Esophagus squamous epithelium (tissue), 5 donors: ENCODE results near the gene LCE3B. TPM values are rescaled to one million over a fixed set of nuclear protein-coding genes. Genes with fewer than 3 reads are reported as not detected.

Experiments used
- DNase-seq: peaks from one replicate; lab custom pipeline; 2025; lab: John Stamatoyannopoulos, UW
- H3K27ac ChIP-seq, 4 donors: fragments of 200-600 bp; sonication (generic); one replicate each; pipeline ENCODE4 v1.5.1; 2016 to 2019; ENCODE audit warnings: mild to moderate bottlenecking in 1 of 4
- H3K27me3 ChIP-seq, 4 donors: fragments of 200-600 bp; sonication (generic); 1 replicate in 3 of 4; 2 replicates in 1 of 4; pipeline versions ENCODE4 v1.5.1 to v1.6.0; 2017 to 2021; ENCODE audit warnings: antibody characterized with exemption in 1 of 4
- H3K36me3 ChIP-seq, 3 donors: fragments of 200-600 bp; sonication (generic); one replicate each; pipeline ENCODE4 v1.5.1; 2016 to 2019
- H3K4me1 ChIP-seq, 3 donors: fragments of 200-600 bp; sonication (generic); one replicate each; pipeline ENCODE4 v1.5.1; 2017 to 2019
- H3K4me3 ChIP-seq, 4 donors: fragments of 200-600 bp; sonication (generic); 1 replicate in 3 of 4; 2 replicates in 1 of 4; pipeline ENCODE4 v1.5.1; 2016 to 2019; ENCODE audit warnings: mild to moderate bottlenecking in 2 of 4, moderate library complexity in 1 of 4
- H3K9me3 ChIP-seq, 3 donors: fragments of 200-600 bp; sonication (generic); one replicate each; pipeline ENCODE4 v1.5.1; 2016 to 2019
- CTCF ChIP-seq, 6 experiments: fragments of 450-650 bp in 4 of 6; fragments of 200-600 bp in 2 of 6; sonication (generic) in 2 of 6; IDR thresholded peaks; one replicate each; pipeline ENCODE4 v1.5.1; 2016 to 2019; ENCODE audit warnings: antibody characterized with exemption in 6 of 6, mild to moderate bottlenecking in 4 of 6, moderate library complexity in 4 of 6
- POLR2A ChIP-seq, 4 donors: fragments of 450-650 bp; IDR thresholded peaks; one replicate each; pipeline ENCODE4 v1.6.1; 2017; ENCODE audit warnings: antibody characterized with exemption in 4 of 4, mild to moderate bottlenecking in 4 of 4, moderate library complexity in 3 of 4
- WGBS, 2 donors: methylation state at CpG; one replicate each; pipeline ENCODE4 v1.1.5; 2018; 5-methylcytosine and 5-hydroxymethylcytosine counted together
- intact Hi-C: fragments of 100-400 bp; cut with DNase I; formaldehyde crosslinking; loops from one replicate; pipeline ENCODE4 v1.15.0; 2022
- small RNA-seq, 4 donors: library from RNA; depleted of rRNA; stranded (forward); fragments of <200 nt; gene quantifications; one replicate each; pipeline ENCODE3, GENCODE V24; 2016
- total RNA-seq, 4 donors: library from RNA; depleted of rRNA; stranded (reverse); fragments of >200 nt; gene quantifications; one replicate each; pipeline ENCODE4 v1.1.0, GENCODE V29; 2016
- donor health status: DM: yes; HTN: yes; CAD: no.

The LCE3B gene
- total RNA-seq, 4 donors from 2014 or later: not detected

GRCh38 chr1:152656459-152656858 is 42.8 kb downstream of the LCE3B start:
- Histone ChIP-seq H3K27ac (no peak overlapping the region), H3K4me1 (no peaks in the 10 kb centered on the region), H3K36me3 (no peaks in the 10 kb centered on the region), H3K27me3 (no peaks in the 10 kb centered on the region), H3K9me3 (no peaks in the 10 kb centered on the region), H3K4me3 (no peak overlapping the region)
- TF ChIP-seq CTCF (IDR thresholded peaks at IDR 0.05) (no peak), POLR2A (IDR thresholded peaks at IDR 0.05) (no peak)
- 65 to 75% methylated on average over 1 to 2 of the region's 2 CpGs for WGBS, 2 donors
- intact Hi-C loops: loop anchor here (10.0 kb wide), 2 partner anchors 208 to 568 kb away; no protein-coding TSS in a partner anchor
- DNase-seq: no peak

GRCh38 chr1:152657677-152658076 is 44.1 kb downstream of the LCE3B start:
- Histone ChIP-seq H3K27ac (no peak overlapping the region), H3K36me3 (no peaks in the 10 kb centered on the region), H3K27me3 (no peaks in the 10 kb centered on the region), H3K4me1 (no peaks in the 10 kb centered on the region), H3K4me3 (no peak overlapping the region), H3K9me3 (no peaks in the 10 kb centered on the region)
- DNase-seq: no peak
- WGBS, 2 donors: 86 to 89% methylated on average over 4 of the region's 4 CpGs
- intact Hi-C loops: loop anchor here (10.0 kb wide), 2 partner anchors 207 to 567 kb away; no protein-coding TSS in a partner anchor
- no peak for TF ChIP-seq POLR2A (IDR thresholded peaks at IDR 0.05)
- no peak for TF ChIP-seq CTCF (IDR thresholded peaks at IDR 0.05)

GRCh38 chr1:152658649-152659048 is 45.0 kb downstream of the LCE3B start:
- no peak for TF ChIP-seq POLR2A (IDR thresholded peaks at IDR 0.05)
- TF ChIP-seq CTCF (IDR thresholded peaks at IDR 0.05): no peak
- WGBS, 2 donors: 97 to 100% methylated on average over 3 of the region's 3 CpGs
- Histone ChIP-seq H3K27ac (no peak overlapping the region), H3K27me3 (peaks cover 0 to 8% (median 0%) of the 10 kb centered on the region in 4 donors), H3K36me3 (no peaks in the 10 kb centered on the region), H3K4me1 (no peaks in the 10 kb centered on the region), H3K4me3 (no peak overlapping the region), H3K9me3 (no peaks in the 10 kb centered on the region)
- intact Hi-C loops: loop anchor here (10.0 kb wide), 2 partner anchors 206 to 566 kb away; no protein-coding TSS in a partner anchor
- no peak for DNase-seq

- Histone ChIP-seq H3K27me3 (peaks cover 0 to 21% (median 0%) of the 10 kb centered on the region in 4 donors), H3K4me1 (no peaks in the 10 kb centered on the region), H3K27ac (no peak within 1 kb of the TSS), H3K36me3 (no peaks in the 10 kb centered on the region), H3K9me3 (no peaks in the 10 kb centered on the region), H3K4me3 (no peak within 1 kb of the TSS)
- intact Hi-C loops: no loop called here
- no peak for DNase-seq
- TF ChIP-seq POLR2A (IDR thresholded peaks at IDR 0.05) (no peak), CTCF (IDR thresholded peaks at IDR 0.05) (no peak)
- WGBS, 2 donors: 67 to 80% methylated on average over 1 to 2 of the region's 3 CpGs
Observed at GRCh38 chr1:152663098-152663497, 49.5 kb downstream of the LCE3B start, which contains the start of gene LCE2D. LCE2D (plus strand) TSS chr1:152663380; CDS start chr1:152664106, 726 bp downstream.

Small RNA genes lying within 50 kb of the gene (small RNA-seq; reads per million reads assigned to genes)
- gene LCE3A: 0 reads per million in 4 donors
- gene LCE3B: 0 reads per million in 4 donors

Other genes with a start within 250 kb of the LCE3B start
- 1,000 to 10,000 TPM; 1,263 to 5,310 (median 2,301) TPM for gene CRNN, start 199.5 kb upstream of the LCE3B start, total RNA-seq
- 1 to 10 TPM in 1 of 4 donors, not detected in 3; 1.2 TPM for gene LCE5A, start 103.0 kb upstream of the LCE3B start, total RNA-seq
- gene CRCT1, start 99.3 kb upstream of the LCE3B start, total RNA-seq: 100 to 1,000 TPM in 3 of 4 donors, 10 to 100 TPM in 1; 87.9 to 720 (median 367) TPM
- gene LCE3E, start 47.0 kb upstream of the LCE3B start, total RNA-seq: 10 to 100 TPM in 1 of 4 donors, 1 to 10 TPM in 2, under 1 TPM in 1; 0.76 to 10.0 (median 2.4) TPM
- 10 to 100 TPM in 1 of 4 donors, not detected in 3; 19.2 TPM for gene LCE3D, start 33.3 kb upstream of the LCE3B start, total RNA-seq
- gene LCE3C, start 13.6 kb upstream of the LCE3B start, total RNA-seq: not detected
- gene LCE3A, start 9.3 kb downstream of the LCE3B start, total RNA-seq: not detected
- gene LCE2D, start 49.6 kb downstream of the LCE3B start, total RNA-seq: not detected
- gene LCE2C, start 61.5 kb downstream of the LCE3B start, total RNA-seq: not detected
- not detected for gene LCE2B, start 72.3 kb downstream of the LCE3B start, total RNA-seq
- gene LCE2A, start 84.5 kb downstream of the LCE3B start, total RNA-seq: not detected
- not detected for gene LCE4A, start 94.3 kb downstream of the LCE3B start, total RNA-seq
- gene KPRP, start 144.2 kb downstream of the LCE3B start, total RNA-seq: 1 to 10 TPM in 2 of 4 donors, under 1 TPM in 2; 0.09 to 3.7 (median 1.2) TPM
- gene LCE1F, start 161.3 kb downstream of the LCE3B start, total RNA-seq: not detected
- gene LCE1E, start 172.4 kb downstream of the LCE3B start, total RNA-seq: not detected
- not detected for gene LCE1D, start 182.9 kb downstream of the LCE3B start, total RNA-seq
- under 1 TPM in 1 of 4 donors, not detected in 3; 0.57 TPM for gene LCE1C, start 192.8 kb downstream of the LCE3B start, total RNA-seq
- not detected for gene LCE1B, start 198.2 kb downstream of the LCE3B start, total RNA-seq
- not detected for gene LCE1A, start 213.7 kb downstream of the LCE3B start, total RNA-seq
- not detected for gene LCE6A, start 229.0 kb downstream of the LCE3B start, total RNA-seq
- gene LCE7A, start 246.2 kb downstream of the LCE3B start, total RNA-seq: not detected